ENCODE measurements around the gene CFAP221.

GRCh38 chr2:119579424-119580295 is 35.4 kb downstream of the CFAP221 start:
- TF ChIP-seq POLR2A (IDR thresholded peaks at IDR 0.05), result no peak
- TF ChIP-seq, protein P1, sequence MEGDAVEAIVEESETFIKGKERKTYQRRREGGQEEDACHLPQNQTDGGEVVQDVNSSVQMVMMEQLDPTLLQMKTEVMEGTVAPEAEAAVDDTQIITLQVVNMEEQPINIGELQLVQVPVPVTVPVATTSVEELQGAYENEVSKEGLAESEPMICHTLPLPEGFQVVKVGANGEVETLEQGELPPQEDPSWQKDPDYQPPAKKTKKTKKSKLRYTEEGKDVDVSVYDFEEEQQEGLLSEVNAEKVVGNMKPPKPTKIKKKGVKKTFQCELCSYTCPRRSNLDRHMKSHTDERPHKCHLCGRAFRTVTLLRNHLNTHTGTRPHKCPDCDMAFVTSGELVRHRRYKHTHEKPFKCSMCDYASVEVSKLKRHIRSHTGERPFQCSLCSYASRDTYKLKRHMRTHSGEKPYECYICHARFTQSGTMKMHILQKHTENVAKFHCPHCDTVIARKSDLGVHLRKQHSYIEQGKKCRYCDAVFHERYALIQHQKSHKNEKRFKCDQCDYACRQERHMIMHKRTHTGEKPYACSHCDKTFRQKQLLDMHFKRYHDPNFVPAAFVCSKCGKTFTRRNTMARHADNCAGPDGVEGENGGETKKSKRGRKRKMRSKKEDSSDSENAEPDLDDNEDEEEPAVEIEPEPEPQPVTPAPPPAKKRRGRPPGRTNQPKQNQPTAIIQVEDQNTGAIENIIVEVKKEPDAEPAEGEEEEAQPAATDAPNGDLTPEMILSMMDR (IDR thresholded peaks at IDR 0.05), result no peak
